Stimulated activated CD4-positive, alpha-beta T cell treated with anti-CD3 and anti-CD28 coated beads, TNF-alpha, amount 100 ng/mL, for 1 hour (primary cell): Measurements from ENCODE around the gene ACVR1.

Experiments used
- DNase-seq, 3 donors: peaks; one replicate each; pipeline ENCODE4 v3.0.0-alpha.2; 2020; ENCODE audit warnings: low read depth in 3 of 3, low spot score in 1 of 3

ACVR1 gene

DNA sequence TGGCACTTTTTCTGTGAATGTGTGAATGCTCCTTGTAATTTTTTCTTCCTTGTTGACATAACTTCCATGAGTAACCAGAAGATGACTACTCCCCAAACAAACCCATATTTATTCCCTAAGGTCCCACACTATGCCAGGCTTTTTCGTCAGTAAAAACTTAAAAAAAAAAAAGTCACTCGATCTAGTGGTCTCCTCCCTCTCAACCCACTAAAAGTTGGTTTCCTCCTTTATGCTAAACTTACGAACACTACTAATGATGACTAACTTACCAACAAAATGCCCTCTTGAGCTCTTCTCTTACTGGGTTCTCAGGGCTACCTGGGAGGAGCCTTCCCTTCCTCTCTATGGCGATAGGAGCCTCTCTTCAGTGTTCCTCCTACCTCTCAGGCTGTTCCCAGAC, 18.2 kb downstream of the ACVR1 start:
- DNase-seq: no peak

DNA sequence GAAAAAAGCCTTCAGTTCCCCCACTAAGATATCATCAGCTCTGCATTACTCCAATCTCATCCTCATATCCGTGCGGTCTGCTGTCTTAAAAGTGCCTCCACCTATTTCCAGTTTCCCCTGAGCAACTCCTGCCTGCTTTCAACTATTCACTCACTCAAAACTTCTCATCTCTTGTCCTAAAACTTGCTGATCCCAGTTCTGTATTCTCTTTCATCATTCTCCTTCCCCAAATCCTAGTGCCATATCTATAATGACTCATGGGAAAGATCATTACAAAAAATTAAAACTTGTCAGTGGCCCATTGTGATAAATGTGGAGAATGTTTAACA, 20.0 kb downstream of the ACVR1 start:
- no peak for DNase-seq

DNA sequence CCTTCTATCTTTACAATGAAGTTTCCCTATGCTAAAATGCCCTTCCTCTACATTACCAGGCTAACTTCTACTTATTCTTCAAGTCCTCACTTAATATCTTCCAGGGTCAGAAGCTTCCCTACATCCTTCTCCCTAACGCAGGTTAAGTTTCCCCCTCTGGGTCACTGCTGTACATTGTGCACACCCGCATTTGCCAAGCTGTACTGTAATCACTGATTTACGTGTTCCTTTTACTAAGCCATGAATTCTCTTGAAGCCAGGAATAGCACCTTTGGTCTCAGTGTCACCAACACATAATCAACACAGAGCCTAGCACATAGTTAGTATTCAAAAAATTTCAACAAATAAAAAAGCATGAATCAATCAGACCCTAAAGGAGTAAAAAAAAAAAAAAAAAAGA, 22.3 kb downstream of the ACVR1 start:
- DNase-seq: no peak

DNA sequence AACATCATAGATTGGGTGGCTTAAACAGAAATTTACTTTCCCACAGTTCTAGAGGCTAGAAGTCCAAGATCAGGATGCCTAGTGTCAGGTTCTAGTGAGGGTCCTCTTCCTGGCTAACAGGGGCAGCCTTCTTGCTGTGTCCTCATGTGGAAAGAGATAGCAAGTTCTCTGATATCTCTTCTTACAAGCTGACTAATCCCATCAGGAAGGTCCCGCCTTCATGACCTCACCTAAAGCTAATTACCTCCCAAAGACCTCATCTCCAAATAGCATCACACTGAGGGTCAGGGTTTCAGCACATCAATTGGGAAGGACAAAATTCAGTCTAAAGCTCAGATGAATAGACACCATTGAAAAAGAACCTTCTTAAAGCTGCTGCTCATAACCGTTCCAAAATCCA, 22.9 kb downstream of the ACVR1 start:
- DNase-seq: no peak

DNA sequence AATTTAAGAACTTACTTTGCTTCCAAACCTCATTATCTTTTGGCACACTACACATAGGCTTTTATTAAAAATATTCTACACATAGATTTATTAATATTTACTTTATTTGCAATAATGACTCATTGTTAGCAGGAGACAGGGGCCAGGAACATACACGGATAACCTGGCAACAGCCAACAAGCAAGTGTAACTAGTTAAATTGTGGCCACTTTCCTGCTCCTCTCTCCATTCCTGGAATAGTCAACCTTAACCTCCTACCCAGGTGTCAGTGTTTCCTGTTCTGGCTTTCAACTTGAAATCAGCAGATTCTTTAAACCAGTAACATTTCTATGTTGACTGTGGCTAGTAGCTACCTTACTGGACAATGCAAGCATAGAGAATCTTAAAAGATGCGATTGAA, 26.5 kb downstream of the ACVR1 start:
- no peak for DNase-seq

DNA sequence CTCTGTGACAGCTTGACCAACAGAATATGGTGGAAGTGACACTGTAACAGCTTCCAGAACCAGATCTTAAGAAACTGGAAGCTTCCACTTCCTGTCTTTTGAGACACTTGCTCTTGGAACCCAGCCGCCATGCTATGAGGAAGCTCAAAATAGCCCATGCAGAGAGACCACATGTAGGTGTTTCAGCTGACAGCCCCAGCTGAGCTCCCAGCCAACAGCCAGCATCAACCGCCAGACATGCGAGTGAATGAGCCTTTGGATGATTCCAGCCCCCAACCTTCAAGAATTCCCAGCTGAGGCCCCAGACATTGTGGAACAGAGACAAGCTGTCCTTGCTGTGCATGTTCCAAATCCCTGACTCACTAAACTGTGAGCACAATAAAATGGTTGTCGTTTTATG, 27.9 kb downstream of the ACVR1 start:
- DNase-seq: no peak

DNA sequence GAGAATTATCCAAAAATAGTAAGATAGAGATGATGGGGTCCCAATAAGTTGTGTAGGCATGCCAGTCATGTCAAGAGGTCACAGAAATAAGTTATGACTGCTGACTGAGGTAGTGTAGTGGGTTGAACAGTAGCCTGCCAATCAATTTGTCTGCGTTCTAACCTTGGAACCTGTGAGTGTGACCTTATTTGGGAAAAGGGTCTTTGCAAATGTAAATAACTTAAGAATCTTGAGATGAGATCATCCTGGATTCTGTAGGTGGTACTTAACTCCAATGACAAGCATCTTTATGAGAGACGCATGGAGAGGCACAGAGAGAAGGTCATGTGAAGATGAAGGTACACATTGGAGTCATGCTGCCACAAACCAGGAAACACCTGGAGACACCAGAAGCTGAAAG, 31.0 kb downstream of the ACVR1 start:
- DNase-seq: no peak

DNA sequence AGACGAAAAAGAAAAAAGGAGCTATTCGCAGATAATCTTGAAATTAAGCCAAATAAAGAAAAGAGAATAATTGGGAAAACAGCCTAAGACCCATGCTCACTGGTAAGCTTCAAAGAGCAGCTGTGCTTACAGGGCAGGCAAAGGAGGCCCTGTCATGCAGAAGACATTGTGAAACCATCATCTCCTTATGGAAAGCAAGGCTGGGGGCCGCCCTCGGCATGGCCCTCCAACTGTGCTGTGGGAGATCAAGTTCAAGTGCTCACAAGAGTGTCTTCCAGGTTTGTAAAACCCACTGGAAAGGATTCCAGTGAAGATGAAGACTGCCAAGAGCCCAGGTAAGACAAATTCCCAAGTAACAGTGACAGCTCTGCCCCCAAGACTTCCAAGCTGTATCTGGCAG, 32.2 kb downstream of the ACVR1 start:
- DNase-seq: no peak

DNA sequence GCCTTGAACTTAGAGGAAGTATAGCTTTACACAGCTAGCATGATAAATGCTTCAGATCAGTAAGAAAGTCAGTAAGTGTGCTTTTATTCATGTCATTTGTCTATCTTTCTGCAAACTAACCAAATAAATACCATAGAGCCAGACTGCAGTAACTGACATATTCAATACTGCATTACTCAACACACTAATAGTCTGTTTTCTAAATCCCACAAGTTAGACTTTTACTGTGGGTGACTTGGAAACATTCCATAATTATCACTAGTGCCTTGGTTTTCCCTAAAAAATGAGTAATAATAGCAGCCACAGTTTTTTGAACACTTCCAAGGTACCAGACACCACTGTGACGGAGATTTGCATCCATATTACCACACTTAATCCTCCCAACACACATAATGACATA, 33.0 kb downstream of the ACVR1 start:
- DNase-seq: no peak

DNA sequence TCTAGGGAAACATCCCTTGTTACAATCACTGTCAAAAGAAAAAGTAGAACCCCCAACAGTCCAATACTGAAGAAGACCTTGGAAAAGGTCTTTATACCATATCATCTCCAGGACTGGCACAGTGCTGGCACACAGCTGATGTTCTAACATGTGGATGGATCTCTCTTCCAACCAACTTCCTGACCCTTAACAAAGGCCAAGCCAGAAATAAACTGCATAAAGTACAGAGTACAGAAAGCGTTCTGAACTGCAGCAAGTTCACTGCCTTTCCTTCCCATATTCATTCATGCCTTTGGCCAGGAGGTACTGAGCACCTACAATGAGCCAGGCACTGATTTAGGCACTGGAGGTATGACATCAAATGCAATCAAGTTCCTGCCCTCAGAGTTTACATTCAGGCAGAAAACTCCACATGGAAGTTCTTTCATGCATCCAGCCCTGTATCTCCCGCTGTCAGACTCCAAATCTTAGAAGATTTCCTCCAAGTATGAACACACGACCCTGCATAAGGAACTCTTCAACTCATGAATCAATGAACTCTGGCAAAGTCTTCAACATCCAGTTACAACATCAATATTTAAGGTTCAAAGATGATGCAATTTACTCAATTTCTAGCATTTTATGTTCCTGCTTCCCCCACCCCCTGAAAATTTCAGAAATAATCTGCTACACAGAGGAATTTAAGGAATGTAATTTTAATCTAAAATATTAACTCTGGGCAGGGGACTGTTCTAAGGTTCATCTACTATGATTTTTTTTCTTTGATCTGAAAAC, 33.8 kb downstream of the ACVR1 start:
- DNase-seq: no peak

DNA sequence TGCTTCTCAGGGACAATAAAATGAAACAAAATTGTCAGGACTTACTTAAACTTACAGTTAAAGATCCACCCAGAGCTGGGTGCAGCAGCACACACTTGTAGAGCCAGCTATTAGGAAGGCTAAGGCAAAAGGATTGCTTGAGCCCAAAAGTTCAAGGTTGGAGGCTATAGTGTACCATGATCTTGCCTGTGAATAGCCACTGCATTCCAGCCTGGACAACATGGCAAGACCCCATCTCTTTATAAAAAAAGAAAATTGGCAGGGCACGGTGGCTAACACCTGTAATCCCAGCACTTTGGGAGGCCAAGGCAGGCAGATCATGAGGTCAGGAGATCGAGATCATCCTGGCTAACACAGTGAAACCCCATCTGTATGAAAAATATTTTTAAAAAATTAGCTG, 34.6 kb downstream of the ACVR1 start:
- no peak for DNase-seq

DNA sequence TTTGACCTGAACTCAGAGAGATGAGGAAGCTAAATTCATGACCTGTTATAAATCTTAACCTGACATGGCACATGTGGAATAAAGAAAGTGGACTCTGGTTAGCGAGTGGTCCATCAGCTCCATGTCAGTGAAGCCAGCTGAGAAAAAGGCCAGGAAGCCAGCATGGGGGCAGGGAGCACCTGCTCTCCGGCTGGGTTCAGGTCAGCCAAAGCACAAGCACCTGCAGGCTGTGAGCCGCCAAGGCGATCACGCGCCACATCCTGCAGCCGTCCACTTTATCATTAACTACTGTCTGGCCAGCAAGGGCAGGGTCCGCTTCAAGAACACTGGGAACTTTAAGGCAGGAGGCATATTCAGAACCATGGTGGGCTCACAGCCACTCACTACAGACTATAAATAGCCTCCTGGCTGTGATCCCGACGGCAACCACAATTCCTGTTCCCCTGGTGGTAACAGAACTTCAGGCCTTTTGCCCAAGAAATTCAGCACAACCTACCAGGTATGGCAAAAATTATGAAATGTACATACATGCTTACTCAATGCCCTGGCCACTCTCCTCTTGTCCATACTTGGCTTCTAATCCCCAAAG, 35.5 kb downstream of the ACVR1 start:
- DNase-seq: no peak

DNA sequence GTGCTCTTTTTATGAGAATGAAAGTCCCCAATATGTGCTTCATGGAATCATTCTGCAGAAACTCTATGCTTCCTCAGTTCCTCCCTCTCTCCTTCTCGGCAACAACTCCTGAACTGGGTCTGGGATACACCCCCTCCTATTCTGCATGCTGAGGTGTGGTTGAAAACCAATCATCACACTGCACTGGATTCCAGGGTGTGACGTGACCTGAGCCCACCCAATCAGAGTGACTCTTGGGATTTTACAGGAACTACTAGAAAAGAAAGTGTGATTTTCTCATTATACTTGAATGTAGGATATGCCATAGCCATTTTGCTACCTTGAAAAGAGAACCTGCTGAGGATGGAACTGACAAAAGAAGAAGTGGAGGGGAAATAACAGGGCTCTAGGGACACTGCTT, 36.3 kb downstream of the ACVR1 start:
- DNase-seq: no peak

DNA sequence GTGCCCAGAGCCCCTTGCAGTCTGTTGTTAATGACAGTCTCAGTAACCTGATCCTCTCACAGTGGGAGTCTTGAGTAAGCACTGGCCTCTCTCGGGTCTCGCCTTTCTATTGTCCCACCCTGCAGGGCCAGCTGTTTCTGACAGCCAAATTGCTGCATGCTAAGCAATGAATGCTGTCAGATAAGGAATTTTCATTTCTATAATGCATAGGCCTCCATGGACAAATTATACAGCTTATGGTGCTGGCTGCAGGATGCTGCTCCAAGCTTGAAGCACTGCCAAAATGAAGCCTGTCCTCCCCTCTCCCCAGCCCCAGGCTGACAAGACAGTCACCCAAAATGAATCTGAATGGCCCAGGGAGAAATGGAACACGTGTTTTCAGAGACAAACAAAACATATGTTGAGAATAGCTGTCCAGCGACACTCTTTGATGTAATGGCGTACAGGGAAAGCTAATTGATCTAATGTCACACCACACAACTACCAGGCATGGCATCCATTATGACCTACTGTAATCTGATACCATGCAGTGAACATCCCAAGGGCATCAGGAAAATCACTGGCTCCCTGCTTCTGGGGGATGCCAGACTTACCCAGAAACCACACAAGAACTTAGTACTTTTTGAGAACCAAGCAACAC, 36.8 kb downstream of the ACVR1 start:
- no peak for DNase-seq

DNA sequence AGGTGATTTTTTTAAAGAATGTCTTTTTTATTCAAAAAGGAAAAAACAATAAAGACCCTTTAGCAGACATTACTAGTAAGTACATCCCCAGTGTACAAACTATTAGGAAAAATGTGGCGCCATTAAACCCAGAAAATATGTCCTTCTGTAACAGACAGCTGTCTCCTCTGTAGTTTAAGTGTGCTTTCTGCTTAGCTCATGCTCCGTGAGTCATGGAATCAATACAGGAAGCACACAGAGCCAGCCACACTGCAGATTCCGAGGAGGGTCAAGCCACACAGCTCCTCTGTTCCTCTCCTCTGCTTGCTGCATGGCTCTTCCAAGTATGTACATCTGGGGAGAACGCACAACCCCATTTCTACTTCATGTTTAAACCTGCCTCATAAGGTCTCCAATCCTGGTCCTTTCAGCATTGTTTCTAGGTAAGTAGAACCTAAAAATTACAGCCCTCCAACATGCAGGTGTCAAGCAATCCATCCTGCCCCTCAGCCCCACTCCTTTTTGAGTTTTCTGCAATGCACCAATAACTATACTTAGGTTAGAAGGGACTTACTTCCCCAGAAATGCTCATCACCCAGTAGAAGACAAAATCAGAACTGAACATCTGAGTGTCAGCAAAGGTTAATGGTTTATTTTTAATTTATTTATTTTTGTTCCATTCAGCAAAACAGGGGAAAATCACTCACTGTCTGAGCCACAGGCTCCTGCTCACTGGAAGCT, 37.5 kb downstream of the ACVR1 start:
- DNase-seq: no peak

DNA sequence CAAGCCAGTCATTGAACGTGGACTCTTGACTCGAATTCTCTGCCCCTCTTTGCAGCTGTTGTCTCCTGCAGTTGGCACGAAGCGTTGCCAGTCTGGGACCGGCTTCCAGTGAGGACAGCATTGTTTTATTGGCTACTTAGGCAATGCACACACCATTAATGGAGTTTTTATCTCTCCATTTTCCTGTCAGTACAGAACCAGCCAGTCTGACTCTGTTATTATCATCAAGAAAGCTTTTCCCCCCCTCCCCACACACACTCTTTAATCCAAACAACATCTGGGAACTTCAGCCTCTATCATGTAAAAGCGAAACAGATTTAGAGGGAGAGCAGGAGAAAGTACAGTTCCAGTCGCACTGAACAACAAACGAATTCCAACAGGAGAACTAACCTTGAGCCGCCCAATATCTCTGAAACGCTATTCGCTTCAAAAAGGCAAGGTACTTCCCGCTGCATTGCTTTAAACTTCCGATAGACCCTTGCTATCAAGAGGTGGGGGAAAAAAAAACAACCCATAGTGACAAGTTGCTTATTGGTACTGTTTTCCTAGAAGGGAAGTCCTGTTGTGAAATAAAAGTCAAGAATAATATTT, 38.2 kb downstream of the ACVR1 start:
- DNase-seq: no peak

DNA sequence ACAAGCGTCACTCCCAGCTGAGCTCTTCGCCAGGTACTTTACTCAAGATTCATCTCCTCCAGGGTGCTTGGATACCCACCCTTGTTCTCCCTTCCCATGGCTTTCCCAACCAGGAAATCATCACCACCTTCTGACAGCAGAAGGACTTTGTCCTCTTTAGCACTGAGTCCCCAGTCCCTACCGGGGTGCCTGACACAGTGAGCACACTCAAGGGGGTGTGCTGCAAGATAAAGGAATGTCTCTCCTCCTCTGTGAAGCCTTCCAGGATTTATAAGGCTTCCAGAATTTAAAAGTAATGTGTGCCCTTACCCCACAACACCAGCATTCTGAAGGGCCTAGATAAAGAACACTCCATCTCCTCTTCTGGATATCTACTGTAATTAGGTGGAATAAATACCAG, 39.6 kb downstream of the ACVR1 start:
- no peak for DNase-seq

DNA sequence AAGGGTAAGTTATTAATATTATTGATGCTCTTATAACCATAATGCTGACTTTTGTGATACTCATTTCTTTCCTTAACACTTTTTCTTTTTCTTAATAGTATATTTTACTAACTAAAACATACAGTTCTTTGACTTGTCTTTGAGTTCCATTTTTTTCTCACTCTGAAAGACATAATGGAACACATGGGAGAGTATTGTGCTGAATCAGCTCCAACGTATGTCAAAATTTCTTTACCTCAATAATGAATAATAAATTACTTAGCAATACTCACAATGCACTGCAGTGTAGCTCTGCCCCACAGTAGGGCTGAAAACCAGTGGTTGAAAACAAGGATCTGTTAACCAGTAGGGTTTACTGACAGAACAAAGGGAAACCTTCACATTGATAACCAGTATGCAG, 40.7 kb downstream of the ACVR1 start:
- DNase-seq: no peak

DNA sequence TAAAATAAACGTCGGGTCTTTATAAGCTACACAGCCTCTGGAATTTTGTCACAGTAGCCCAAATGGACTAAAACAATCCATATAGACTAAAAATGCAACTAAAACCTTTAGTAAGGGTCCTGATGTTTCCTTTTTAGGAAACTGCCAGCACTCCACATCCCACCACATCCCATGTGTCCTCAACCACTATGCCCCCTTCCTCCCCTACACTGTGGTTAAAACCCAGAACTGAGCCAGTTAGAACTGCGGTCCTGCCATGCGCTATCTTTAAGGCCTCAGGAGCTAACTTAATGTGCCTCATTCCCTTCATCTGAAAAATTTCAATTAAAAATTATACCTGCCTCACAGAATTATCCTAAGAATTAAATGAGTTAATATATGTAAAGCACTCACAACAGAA, 41.1 kb downstream of the ACVR1 start:
- no peak for DNase-seq

DNA sequence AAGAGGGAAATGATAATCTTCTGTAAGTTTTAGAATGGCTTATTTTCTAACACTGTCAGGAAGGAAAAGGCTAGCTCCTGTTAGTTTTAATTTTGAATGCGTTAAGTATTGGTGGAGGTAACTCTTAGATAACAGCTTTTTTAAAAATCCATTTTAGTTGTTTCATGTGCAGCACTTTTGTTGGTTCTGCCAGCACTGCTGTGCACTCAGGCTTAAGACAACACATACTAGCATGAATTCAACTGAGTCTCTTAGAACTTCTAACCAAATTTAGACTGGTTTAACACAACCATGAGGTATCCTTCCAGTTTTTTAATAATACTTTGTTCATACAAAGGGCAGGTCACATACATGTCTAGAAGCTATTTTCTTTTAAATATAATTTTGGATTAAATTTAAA, 42.4 kb downstream of the ACVR1 start:
- no peak for DNase-seq

DNA sequence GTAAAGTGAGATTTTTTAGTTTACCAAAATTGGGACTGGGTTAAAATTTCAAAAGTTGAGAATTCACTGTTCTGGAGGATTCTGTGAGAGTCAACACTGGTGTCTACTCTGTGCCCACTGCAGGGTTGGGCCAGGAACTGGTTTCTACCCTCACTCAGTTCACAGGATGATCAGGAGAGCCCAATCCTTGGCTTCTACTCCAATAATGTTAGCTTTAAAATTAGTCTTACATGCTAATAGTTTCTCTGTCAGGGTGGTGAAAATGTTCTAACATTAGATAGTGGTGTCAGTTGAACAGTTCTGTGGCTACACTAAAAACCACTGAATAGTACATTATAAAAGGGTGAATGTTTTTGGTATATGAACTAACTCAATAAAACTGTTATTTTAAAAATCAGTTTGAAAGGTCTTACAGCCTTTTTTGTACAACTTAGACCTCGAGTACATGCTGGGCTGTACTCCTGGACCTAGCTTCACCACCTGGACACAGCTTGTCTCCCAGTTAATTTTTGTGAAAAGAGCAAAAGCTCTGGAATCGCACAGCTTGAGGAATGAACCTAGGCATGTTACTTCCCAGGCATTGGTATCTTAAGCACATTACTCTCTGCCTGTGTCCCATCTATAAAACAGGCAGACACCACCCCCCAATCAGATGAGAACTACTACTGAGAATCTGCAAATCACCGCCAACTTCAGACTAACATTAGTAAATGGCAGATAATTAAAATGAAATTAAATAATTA, 44.4 kb downstream of the ACVR1 start:
- no peak for DNase-seq
